HT-29 (cell line): ENCODE results near the gene TPM2. TPM values are rescaled to one million over a fixed set of nuclear protein-coding genes. Genes with fewer than 3 reads are reported as not detected.
A peak's percentile ranks its signal among the peaks of the same experiment; 100 is the strongest.

Source experiments
- DNase-seq: peaks from one replicate; pipeline ENCODE4 v3.0.0-alpha.2; 2015; ENCODE audit warnings: low spot score
- total RNA-seq: library from RNA; depleted of rRNA; stranded (reverse); fragments of >200 nt; shearing (Covaris generic); gene quantifications from 2 replicates; pipeline ENCODE4 v1.2.3, GENCODE V29; 2014

Gene TPM2
- total RNA-seq, 1 experiment from 2014 or later: 69.8 TPM

- DNase-seq: no peak
Observed at GRCh38 chr9:35679091-35679490, 10.6 kb downstream of the TPM2 start.

GRCh38 chr9:35675732-35676392 is 13.9 kb downstream of the TPM2 start:
- no peak for DNase-seq

- no peak for DNase-seq
Observed at GRCh38 chr9:35675204-35675603, 14.5 kb downstream of the TPM2 start.

GRCh38 chr9:35674025-35674361 is 15.7 kb downstream of the TPM2 start:
- no peak for DNase-seq

- peak; percentile 66 for DNase-seq
Observed at GRCh38 chr9:35673132-35674024, 16.3 kb downstream of the TPM2 start, which contains the start of gene CA9. CA9 (plus strand) TSS chr9:35673928; CDS start chr9:35673960, 32 bp downstream.

GRCh38 chr9:35669331-35670145 is 20.2 kb downstream of the TPM2 start:
- peak; percentile 99 for DNase-seq

- DNase-seq: no peak
Observed at GRCh38 chr9:35667939-35668338, 21.8 kb downstream of the TPM2 start.

- no peak for DNase-seq
Observed at GRCh38 chr9:35666549-35666948, 23.2 kb downstream of the TPM2 start.

GRCh38 chr9:35666045-35666444 is 23.7 kb downstream of the TPM2 start:
- DNase-seq: no peak

- no peak for DNase-seq
Observed at GRCh38 chr9:35665471-35665818, 24.3 kb downstream of the TPM2 start.

- peak; percentile 86 for DNase-seq
Observed at GRCh38 chr9:35664531-35665470, 24.9 kb downstream of the TPM2 start, which contains the start of gene ARHGEF39. ARHGEF39 (minus strand) TSS chr9:35665195; CDS start chr9:35665169, 26 bp downstream.

- no peak for DNase-seq
Observed at GRCh38 chr9:35662437-35662836, 27.3 kb downstream of the TPM2 start.

GRCh38 chr9:35661756-35662350 is 27.9 kb downstream of the TPM2 start:
- DNase-seq: no peak

GRCh38 chr9:35660966-35661415 is 28.7 kb downstream of the TPM2 start:
- DNase-seq: peak; percentile 56

- DNase-seq: no peak
Observed at GRCh38 chr9:35659340-35659739, 30.4 kb downstream of the TPM2 start.

GRCh38 chr9:35658968-35659220 is 30.8 kb downstream of the TPM2 start:
- DNase-seq: peak; percentile 34

- DNase-seq: peak; percentile 92
Observed at GRCh38 chr9:35658137-35658967, 31.4 kb downstream of the TPM2 start, which contains the start of gene CCDC107. CCDC107 (plus strand) TSS chr9:35658292; CDS start chr9:35658380, 88 bp downstream.

- peak; percentile 97 for DNase-seq
Observed at GRCh38 chr9:35657546-35658136, 32.1 kb downstream of the TPM2 start, which contains the start of gene RMRP. RMRP (minus strand) TSS chr9:35658019.
